ENCODE results near the gene MROH8. TPM values are rescaled to one million over a fixed set of nuclear protein-coding genes. Genes with fewer than 3 reads are reported as not detected.
"Not testable (repeated sequence)": the region's sequence is repeated elsewhere in the genome, so short reads cannot be mapped to it uniquely, and the experiment has no call there.

The MROH8 gene
- total RNA-seq, 3 donors from 2014 or later = 1.4 to 3.1 (median 2.6) TPM

DNA sequence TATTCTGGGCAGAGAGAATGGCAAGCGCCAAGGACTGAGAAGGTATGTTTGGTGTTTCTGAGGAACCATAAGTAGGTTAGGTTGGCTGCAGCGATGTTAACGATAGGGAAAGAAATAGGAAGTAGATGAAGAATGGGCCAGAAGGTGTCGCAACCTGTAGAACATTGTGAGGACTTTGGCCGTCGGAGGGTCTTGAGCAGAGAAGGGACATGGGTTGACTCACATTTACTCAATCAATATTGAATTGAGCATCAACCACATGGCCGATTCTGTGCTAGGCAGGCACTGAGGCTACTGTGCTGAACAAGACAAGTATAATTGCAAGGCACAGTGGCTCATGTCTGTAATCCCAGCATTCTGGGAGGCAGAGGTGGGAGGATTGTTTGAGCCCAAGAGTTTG lies 27.1 kb downstream of the MROH8 start:
- no peak for ATAC-seq
- TF ChIP-seq CTCF (IDR thresholded peaks at IDR 0.05) = no peak
- intact Hi-C loops (cut with DNase I, micrococcal nuclease) = no loop called here

GRCh38 chr20:37151529-37151928 lies 27.8 kb downstream of the MROH8 start:
- no peaks in the 10 kb centered on the region for H3K36me3 ChIP-seq (ENCODE audit: low read depth)
- H3K4me1 ChIP-seq (ENCODE audit: low read depth) = no peaks in the 10 kb centered on the region
- intact Hi-C loops (cut with DNase I, micrococcal nuclease) = no loop called here
- no peak for DNase-seq
- no peak for TF ChIP-seq CTCF (IDR thresholded peaks at IDR 0.05)
- H3K9me3 ChIP-seq = no peaks in the 10 kb centered on the region
- ATAC-seq = no peak
- H3K4me3 ChIP-seq = no peak overlapping the region

More for the DNA sequence above, 27.1 kb downstream of the MROH8 start:
- H3K4me1 ChIP-seq (ENCODE audit: low read depth) = no peaks in the 10 kb centered on the region
- no peaks in the 10 kb centered on the region for H3K9me3 ChIP-seq
- no peak for DNase-seq
- no peaks in the 10 kb centered on the region for H3K36me3 ChIP-seq (ENCODE audit: low read depth)
- no peak overlapping the region for H3K4me3 ChIP-seq

- H3K9me3 ChIP-seq; ATAC-seq; intact Hi-C loops (cut with DNase I, micrococcal nuclease); DNase-seq; H3K36me3 ChIP-seq (ENCODE audit: low read depth); H3K4me3 ChIP-seq; H3K4me1 ChIP-seq (ENCODE audit: low read depth): not testable (repeated sequence)
These were observed 28.5 kb downstream of the MROH8 start for GRCh38 chr20:37150864-37151263.

GRCh38 chr20:37147250-37147649 lies 32.1 kb downstream of the MROH8 start:
- no peak for ATAC-seq
- intact Hi-C loops (cut with DNase I, micrococcal nuclease) = no loop called here
- no peaks in the 10 kb centered on the region for H3K36me3 ChIP-seq (ENCODE audit: low read depth)
- no peaks in the 10 kb centered on the region for H3K9me3 ChIP-seq
- H3K4me1 ChIP-seq (ENCODE audit: low read depth) = no peaks in the 10 kb centered on the region
- TF ChIP-seq CTCF (IDR thresholded peaks at IDR 0.05) = no peak
- DNase-seq = no peak
- no peak overlapping the region for H3K4me3 ChIP-seq

- H3K4me1 ChIP-seq (ENCODE audit: low read depth) = no peaks in the 10 kb centered on the region
- DNase-seq (no peak), ATAC-seq (no peak)
- no peaks in the 10 kb centered on the region for H3K36me3 ChIP-seq (ENCODE audit: low read depth)
- TF ChIP-seq CTCF (IDR thresholded peaks at IDR 0.05) = no peak
- no peak overlapping the region for H3K4me3 ChIP-seq
- H3K9me3 ChIP-seq = no peaks in the 10 kb centered on the region
- intact Hi-C loops (cut with DNase I, micrococcal nuclease) = no loop called here
These were observed 34.4 kb downstream of the MROH8 start for GRCh38 chr20:37144856-37145404.

- TF ChIP-seq CTCF (IDR thresholded peaks at IDR 0.05) = no peak
- Histone ChIP-seq H3K36me3 (ENCODE audit: low read depth) (no peaks in the 10 kb centered on the region), H3K4me3 (no peak overlapping the region), H3K9me3 (no peaks in the 10 kb centered on the region), H3K4me1 (ENCODE audit: low read depth) (no peaks in the 10 kb centered on the region)
- intact Hi-C loops (cut with DNase I, micrococcal nuclease) = no loop called here
- DNase-seq (no peak), ATAC-seq (no peak)
These were observed 36.6 kb downstream of the MROH8 start for GRCh38 chr20:37142708-37143107.

Data from mucosa of descending colon (tissue), 3 donors.